C4-2B (cell line): ENCODE measurements around the gene CACNA1B.

ENCODE experiments used
- CTCF ChIP-seq: fragments of 450-650 bp; conservative IDR thresholded peaks from 2 replicates; pipeline ENCODE4 v1.5.1; 2017; ENCODE audit warnings: mild to moderate bottlenecking
- ZFX ChIP-seq: fragments of 450-650 bp; IDR thresholded peaks from 2 replicates; pipeline ENCODE4 v1.6.1; 2017

- TF ChIP-seq CTCF (no peak), ZFX (no peak)
Measured at GRCh38 chr9:137924169-137924568, 46.6 kb downstream of the CACNA1B start.
